ENCODE results near the gene IFT43.
A peak's percentile ranks its signal among the peaks of the same experiment; 100 is the strongest.

Gene IFT43

GRCh38 chr14:76081642-76082041 is 96.1 kb downstream of the IFT43 start:
- DNase-seq (ENCODE audit: low spot score): no peak

GRCh38 chr14:76083796-76084765 is 98.5 kb downstream of the IFT43 start:
- no peak for DNase-seq (ENCODE audit: low spot score)

- no peak for DNase-seq (ENCODE audit: low spot score)
These were observed 99.8 kb downstream of the IFT43 start for GRCh38 chr14:76085358-76085757.

- DNase-seq (ENCODE audit: low spot score): peak; percentile 72
These were observed 101.1 kb downstream of the IFT43 start for GRCh38 chr14:76086636-76087035.

- DNase-seq (ENCODE audit: low spot score): no peak
These were observed 102.8 kb downstream of the IFT43 start for GRCh38 chr14:76088326-76088725.

GRCh38 chr14:76088771-76089571 is 103.4 kb downstream of the IFT43 start:
- DNase-seq (ENCODE audit: low spot score): no peak

GRCh38 chr14:76089575-76089974 is 104.0 kb downstream of the IFT43 start:
- no peak for DNase-seq (ENCODE audit: low spot score)

- DNase-seq (ENCODE audit: low spot score): no peak
These were observed 105.2 kb downstream of the IFT43 start for GRCh38 chr14:76090616-76091391.

GRCh38 chr14:76093077-76093476 is 107.5 kb downstream of the IFT43 start:
- DNase-seq (ENCODE audit: low spot score): no peak

GRCh38 chr14:76096257-76096656 is 110.7 kb downstream of the IFT43 start:
- no peak for DNase-seq (ENCODE audit: low spot score)

- no peak for DNase-seq (ENCODE audit: low spot score)
These were observed 112.0 kb downstream of the IFT43 start for GRCh38 chr14:76097547-76097946.

GRCh38 chr14:76098047-76098446 is 112.5 kb downstream of the IFT43 start:
- DNase-seq (ENCODE audit: low spot score): no peak

GRCh38 chr14:76098916-76099675 is 113.5 kb downstream of the IFT43 start:
- DNase-seq (ENCODE audit: low spot score): no peak

GRCh38 chr14:76100236-76100635 is 114.7 kb downstream of the IFT43 start:
- no peak for DNase-seq (ENCODE audit: low spot score)

GRCh38 chr14:76101391-76102379 is 116.1 kb downstream of the IFT43 start:
- DNase-seq (ENCODE audit: low spot score): no peak

GRCh38 chr14:76104802-76105355 is 119.3 kb downstream of the IFT43 start:
- DNase-seq (ENCODE audit: low spot score): no peak

GRCh38 chr14:76106188-76106587 is 120.6 kb downstream of the IFT43 start:
- DNase-seq (ENCODE audit: low spot score): no peak

- no peak for DNase-seq (ENCODE audit: low spot score)
These were observed 123.7 kb downstream of the IFT43 start for GRCh38 chr14:76109087-76109880.
